ENCODE data around the gene TRNAU1AP. TPM values are rescaled to one million over a fixed set of nuclear protein-coding genes. Genes with fewer than 3 reads are reported as not detected.

The TRNAU1AP gene
- total and polyA plus RNA-seq, 2 of the 13 experiments (the other 11 are each of a cell fraction or from before 2014, with no cell fraction given), result 29.0 to 42.9 TPM

- no peak for TF ChIP-seq TOPORS (CRISPR knock-in tag; IDR thresholded peaks at IDR 0.05)
- no peak for TF ChIP-seq CREB3 (CRISPR knock-in tag; IDR thresholded peaks at IDR 0.05)
- TF ChIP-seq ZNF460 (CRISPR knock-in tag; IDR thresholded peaks at IDR 0.05; ENCODE audit: borderline replicate concordance), result no peak
- no peak for TF ChIP-seq ZNF235 (CRISPR knock-in tag; IDR thresholded peaks at IDR 0.05; ENCODE audit: borderline replicate concordance)
- no peak for TF ChIP-seq MATR3 (CRISPR knock-in tag; IDR thresholded peaks at IDR 0.05)
- no peak for TF ChIP-seq BRF2 (CRISPR knock-in tag; IDR thresholded peaks at IDR 0.05)
- no peak for TF ChIP-seq ZNF484 (CRISPR knock-in tag; IDR thresholded peaks at IDR 0.05; ENCODE audit: borderline replicate concordance, low read depth)
- TF ChIP-seq MXD1 (CRISPR knock-in tag; IDR thresholded peaks at IDR 0.05), result 0 out of 2 replicates have a peak, but pooled peaks have one; percentile 39
- TF ChIP-seq, protein P1, sequence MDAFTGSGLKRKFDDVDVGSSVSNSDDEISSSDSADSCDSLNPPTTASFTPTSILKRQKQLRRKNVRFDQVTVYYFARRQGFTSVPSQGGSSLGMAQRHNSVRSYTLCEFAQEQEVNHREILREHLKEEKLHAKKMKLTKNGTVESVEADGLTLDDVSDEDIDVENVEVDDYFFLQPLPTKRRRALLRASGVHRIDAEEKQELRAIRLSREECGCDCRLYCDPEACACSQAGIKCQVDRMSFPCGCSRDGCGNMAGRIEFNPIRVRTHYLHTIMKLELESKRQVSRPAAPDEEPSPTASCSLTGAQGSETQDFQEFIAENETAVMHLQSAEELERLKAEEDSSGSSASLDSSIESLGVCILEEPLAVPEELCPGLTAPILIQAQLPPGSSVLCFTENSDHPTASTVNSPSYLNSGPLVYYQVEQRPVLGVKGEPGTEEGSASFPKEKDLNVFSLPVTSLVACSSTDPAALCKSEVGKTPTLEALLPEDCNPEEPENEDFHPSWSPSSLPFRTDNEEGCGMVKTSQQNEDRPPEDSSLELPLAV (CRISPR knock-in tag; conservative IDR thresholded peaks at IDR 0.05; ENCODE audit: low read depth), result no peak
- TF ChIP-seq ZNF274 (CRISPR knock-in tag; IDR thresholded peaks at IDR 0.05), result no peak
- no peak for TF ChIP-seq RARG (CRISPR knock-in tag; IDR thresholded peaks at IDR 0.05; ENCODE audit: low read depth)
- TF ChIP-seq ZNF263 (CRISPR knock-in tag; IDR thresholded peaks at IDR 0.05), result no peak
- TF ChIP-seq MYC (CRISPR knock-in tag; IDR thresholded peaks at IDR 0.05; ENCODE audit: borderline replicate concordance), result 0 out of 2 replicates have a peak, but pooled peaks have one; percentile 24
- peak; percentile 37; the same call in 1 of the 2 replicates for TF ChIP-seq TGIF2 (CRISPR knock-in tag; IDR thresholded peaks at IDR 0.05)
- TF ChIP-seq ZNF326 (CRISPR knock-in tag; IDR thresholded peaks at IDR 0.05; ENCODE audit: borderline replicate concordance), result no peak
- no peak for TF ChIP-seq ZMAT5 (CRISPR knock-in tag; IDR thresholded peaks at IDR 0.05; ENCODE audit: borderline replicate concordance, low read depth)
- TF ChIP-seq ZFP36L1 (CRISPR knock-in tag; IDR thresholded peaks at IDR 0.05), result no peak; the same call in 1 of the 2 replicates
- no peak for TF ChIP-seq FOSL1 (CRISPR knock-in tag; IDR thresholded peaks at IDR 0.05; ENCODE audit: borderline replicate concordance)
- TF ChIP-seq ATRX (CRISPR knock-in tag; IDR thresholded peaks at IDR 0.05; ENCODE audit: borderline replicate concordance), result no peak
These were observed 38.9 kb downstream of the TRNAU1AP start, which contains the start of gene RAB42 (continued) for GRCh38 chr1:28591708-28592320.
